ENCODE results near the gene SNORC.

- TF ChIP-seq, protein P1, sequence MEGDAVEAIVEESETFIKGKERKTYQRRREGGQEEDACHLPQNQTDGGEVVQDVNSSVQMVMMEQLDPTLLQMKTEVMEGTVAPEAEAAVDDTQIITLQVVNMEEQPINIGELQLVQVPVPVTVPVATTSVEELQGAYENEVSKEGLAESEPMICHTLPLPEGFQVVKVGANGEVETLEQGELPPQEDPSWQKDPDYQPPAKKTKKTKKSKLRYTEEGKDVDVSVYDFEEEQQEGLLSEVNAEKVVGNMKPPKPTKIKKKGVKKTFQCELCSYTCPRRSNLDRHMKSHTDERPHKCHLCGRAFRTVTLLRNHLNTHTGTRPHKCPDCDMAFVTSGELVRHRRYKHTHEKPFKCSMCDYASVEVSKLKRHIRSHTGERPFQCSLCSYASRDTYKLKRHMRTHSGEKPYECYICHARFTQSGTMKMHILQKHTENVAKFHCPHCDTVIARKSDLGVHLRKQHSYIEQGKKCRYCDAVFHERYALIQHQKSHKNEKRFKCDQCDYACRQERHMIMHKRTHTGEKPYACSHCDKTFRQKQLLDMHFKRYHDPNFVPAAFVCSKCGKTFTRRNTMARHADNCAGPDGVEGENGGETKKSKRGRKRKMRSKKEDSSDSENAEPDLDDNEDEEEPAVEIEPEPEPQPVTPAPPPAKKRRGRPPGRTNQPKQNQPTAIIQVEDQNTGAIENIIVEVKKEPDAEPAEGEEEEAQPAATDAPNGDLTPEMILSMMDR (IDR thresholded peaks at IDR 0.05; ENCODE audit: insufficient read depth, low read length, poor library complexity, severe bottlenecking), result no peak
- TF ChIP-seq EZH2phosphoT487 (conservative IDR thresholded peaks at IDR 0.05; ENCODE audit: low read length), result no peak
These were observed 14.6 kb downstream of the SNORC start for GRCh38 chr2:232884549-232885263.

Measured in SU-DHL-6 (cell line).